HepG2 (cell line): Measurements from ENCODE around the gene TRNT1. TPM values are rescaled to one million over a fixed set of nuclear protein-coding genes. Genes with fewer than 3 reads are reported as not detected.

Experiments
- AFF4 ChIP-seq: sonication (generic); formaldehyde crosslinking; IDR thresholded peaks from 2 replicates; pipeline ENCODE4 v1.4.0; 2020; ENCODE audit warnings: missing genetic modification reagents
- CHD2 ChIP-seq: IDR thresholded peaks from 2 replicates; pipeline ENCODE4 v1.6.1; 2011; ENCODE audit warnings: low read depth, low read length, improper control_type of control experiment
- ERF ChIP-seq: IDR thresholded peaks from 2 replicates; pipeline ENCODE4 v1.6.1; 2018; ENCODE audit warnings: missing biosample characterization, missing genetic modification reagents
- NRL ChIP-seq: sonication (generic); formaldehyde crosslinking; IDR thresholded peaks from 2 replicates; pipeline ENCODE4 v1.5.0; 2020; ENCODE audit warnings: missing genetic modification reagents, mild to moderate bottlenecking, moderate library complexity, borderline replicate concordance
- PHF5A ChIP-seq: IDR thresholded peaks from one replicate; pipeline ENCODE4 v1.6.1; 2018; ENCODE audit warnings: low read depth, missing genetic modification reagents; ENCODE audit not compliant: unreplicated experiment
- ZMYM3 ChIP-seq: sonication (generic); formaldehyde crosslinking; IDR thresholded peaks from 2 replicates; pipeline ENCODE4 v1.5.1; 2020; ENCODE audit warnings: mild to moderate bottlenecking, missing genetic modification reagents
- ZNF101 ChIP-seq: sonication (generic); formaldehyde crosslinking; IDR thresholded peaks from 2 replicates; pipeline ENCODE4 v1.4.0; 2020; ENCODE audit warnings: mild to moderate bottlenecking, low read depth, missing genetic modification reagents, borderline replicate concordance
- ZNF407 ChIP-seq: sonication (generic); formaldehyde crosslinking; IDR thresholded peaks from one replicate; pipeline ENCODE4 v1.5.1; 2020; ENCODE audit warnings: mild to moderate bottlenecking, missing genetic modification reagents; ENCODE audit errors: not compliant biosample characterization
- ZNF614 ChIP-seq: IDR thresholded peaks from 2 replicates; pipeline ENCODE4 v1.6.1; 2018; ENCODE audit warnings: missing biosample characterization, missing genetic modification reagents, inconsistent platforms, borderline replicate concordance
- ZNF878 ChIP-seq: sonication (generic); formaldehyde crosslinking; IDR thresholded peaks from 2 replicates; pipeline ENCODE4 v1.8.1; 2023; ENCODE audit warnings: mild to moderate bottlenecking, missing genetic modification reagents, moderate library complexity
- ZSCAN31 ChIP-seq: sonication (generic); formaldehyde crosslinking; IDR thresholded peaks from 2 replicates; pipeline ENCODE4 v1.5.0; 2020; ENCODE audit warnings: low read depth, mild to moderate bottlenecking, missing genetic modification reagents
- ZXDC ChIP-seq: sonication (generic); formaldehyde crosslinking; IDR thresholded peaks from 2 replicates; pipeline ENCODE4 v1.5.0; 2020; ENCODE audit warnings: mild to moderate bottlenecking, missing genetic modification reagents
- polyA plus RNA-seq, 8 experiments: library from polyadenylated mRNA; depleted of rRNA in 3 of 8; stranded (reverse) in 7 of 8; unstranded in 1 of 8; fragments of >200 nt; fragmentation: Illumina TruSeq in 4 of 8; extraction: Trizol in 4 of 8; gene quantifications; 2 replicates each; pipeline versions ENCODE4 v1.2.1 to v1.2.3, GENCODE V29; 2011 to 2016; ENCODE audit warnings: low read depth in 4 of 8, missing spikeins in 1 of 8, mixed read lengths in 1 of 8; ENCODE audit not compliant: insufficient read depth in 1 of 8
- total RNA-seq, 5 experiments: library from RNA; depleted of rRNA; stranded (reverse); fragments of >200 nt; fragmentation: Illumina TruSeq; extraction: Trizol; gene quantifications; 2 replicates each; pipeline ENCODE4 v1.2.3, GENCODE V29; 2016; ENCODE audit warnings: low read depth in 1 of 5

TRNT1 gene
- total and polyA plus RNA-seq, 2 of the 13 experiments (the other 11 are each of a cell fraction or from before 2014, with no cell fraction given), result 9.4 to 27.7 TPM

- TF ChIP-seq ZNF407 (CRISPR knock-in tag) (no peak), ZNF101 (CRISPR knock-in tag) (no peak), AFF4 (CRISPR knock-in tag) (no peak; the same call in 1 of the 2 replicates), ZNF878 (peak; percentile 49; the same call in 1 of the 2 replicates), NRL (CRISPR knock-in tag) (peak; percentile 76; the same call in 1 of the 2 replicates), PHF5A (peak; percentile 77), ERF (CRISPR knock-in tag) (peak; percentile 86), ZSCAN31 (CRISPR knock-in tag) (peak; percentile 75), ZMYM3 (CRISPR knock-in tag) (peak; percentile 62; the same call in 1 of the 2 replicates), CHD2 (no peak), ZNF614 (CRISPR knock-in tag) (peak; percentile 87; the same call in 1 of the 2 replicates), ZXDC (no peak)
These were observed 52.8 kb downstream of the TRNT1 start, which contains the start of gene CRBN (continued) for GRCh38 chr3:3179407-3180094.
